Mucosa of descending colon (tissue), 3 donors: ENCODE results near the gene EEF1AKMT2. TPM values are rescaled to one million over a fixed set of nuclear protein-coding genes. Genes with fewer than 3 reads are reported as not detected.
"Not testable (repeated sequence)": the region's sequence is repeated elsewhere in the genome, so short reads cannot be mapped to it uniquely, and the experiment has no call there.

Experiments used
- ATAC-seq: fragments of 200-7000 bp; cut with Tn5 transposase; one replicate; pipeline ENCODE4 v1.9.1; 2020; ENCODE audit warnings: mild to moderate bottlenecking, moderate library complexity
- DNase-seq, 3 donors: peaks; one replicate each; pipeline ENCODE4 v3.0.0-alpha.2; 2020
- H3K36me3 ChIP-seq: fragments of 200-600 bp; one replicate; pipeline ENCODE4 v1.8.0; 2021; ENCODE audit warnings: low read depth, mild to moderate bottlenecking
- H3K4me1 ChIP-seq: fragments of 200-600 bp; one replicate; pipeline ENCODE4 v1.8.0; 2021; ENCODE audit warnings: low read depth, mild to moderate bottlenecking
- H3K4me3 ChIP-seq: fragments of 200-600 bp; one replicate; pipeline ENCODE4 v1.8.0; 2021; ENCODE audit warnings: mild to moderate bottlenecking
- H3K9me3 ChIP-seq: fragments of 200-600 bp; one replicate; pipeline ENCODE4 v1.8.0; 2021; ENCODE audit warnings: mild to moderate bottlenecking
- intact Hi-C, 2 donors: fragments of 100-400 bp; cut with DNase I in 1 of 2; cut with micrococcal nuclease in 1 of 2; formaldehyde crosslinking; loops; one replicate each; pipeline versions ENCODE4 v1.11.0 to v1.11.1; 2022; cut with DNase I, micrococcal nuclease
- total RNA-seq, 3 donors: library from RNA; stranded (reverse); fragmentation: NEBNext Ultra II Directional in 2 of 3; extraction: Animal tissue kit (Norgen Biotek cat#: 25700) in 2 of 3; gene quantifications; one replicate each; pipeline versions ENCODE4 v1.2.1 to v1.2.4, GENCODE V29; 2021 to 2023
- TF ChIP-seq, protein P1 (sequence below): fragments of 200-600 bp; IDR thresholded peaks from one replicate; pipeline ENCODE4 v1.8.0; 2022; ENCODE audit warnings: antibody characterized with exemption, mild to moderate bottlenecking
- donor health status: DM: no; HTN: no; CAD: no; lungs with moderate emphysema.
- donor health status: DM: no; HTN: no; CAD: no.
- donor health status: DM: no; HTN: yes; CAD: no.

EEF1AKMT2 gene
- total RNA-seq, 3 donors from 2014 or later, result 14.4 to 19.3 (median 18.0) TPM

DNA sequence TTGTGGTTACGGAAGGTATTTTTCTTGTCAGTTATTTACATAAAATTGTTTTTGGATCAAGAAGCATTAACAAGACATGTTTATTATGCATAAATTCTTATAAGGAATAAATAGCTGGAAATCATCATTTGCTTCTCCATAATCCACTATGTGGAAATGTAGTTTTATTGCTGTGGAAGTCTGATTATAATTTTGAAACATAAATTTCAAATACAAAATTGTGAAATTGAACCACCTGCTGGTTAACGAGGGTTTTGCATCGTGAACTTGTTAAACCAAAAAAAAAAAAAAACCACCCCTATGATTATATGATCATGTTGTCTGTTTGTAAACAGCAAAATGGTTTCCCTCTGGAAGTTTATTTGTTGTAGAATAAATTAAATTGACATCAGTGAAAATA lies 35.8 kb upstream of the EEF1AKMT2 start:
- peak in 1 of 3 donors; percentile 63 for DNase-seq
- H3K4me1 ChIP-seq, result no peaks in the 10 kb centered on the region
- intact Hi-C loops, result loop anchor here in 1 of 2 donors (5.0 kb wide), 1 partner anchor 295 kb away; no protein-coding TSS in a partner anchor

DNA sequence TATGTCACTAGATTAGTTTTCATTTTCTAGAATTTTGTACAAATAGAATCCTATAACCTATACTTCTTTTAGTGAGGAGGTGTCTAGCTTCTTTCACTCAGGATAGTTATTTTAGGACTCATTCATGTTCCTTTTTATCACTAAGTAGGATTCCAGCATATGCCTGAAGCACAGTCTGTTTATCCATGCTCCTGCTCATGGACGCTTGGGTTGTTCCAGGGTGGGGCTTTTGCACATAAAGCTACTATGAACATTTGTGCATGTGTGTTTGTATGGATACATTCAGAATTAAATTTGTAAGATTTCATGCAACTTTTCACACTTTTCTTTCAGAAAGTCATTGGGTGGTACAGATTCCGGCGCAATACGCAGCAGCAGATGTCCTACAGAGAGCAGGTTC lies 34.6 kb upstream of the EEF1AKMT2 start:
- H3K4me1 ChIP-seq, result no peaks in the 10 kb centered on the region
- intact Hi-C loops, result loop anchor here in 1 of 2 donors (5.0 kb wide), 1 partner anchor 294 kb away; no protein-coding TSS in a partner anchor
- H3K9me3 ChIP-seq, result no peaks in the 10 kb centered on the region
- no peak for DNase-seq
- ATAC-seq, result no peak
- peaks cover 5% of the 10 kb centered on the region for H3K36me3 ChIP-seq
- TF ChIP-seq, protein P1, sequence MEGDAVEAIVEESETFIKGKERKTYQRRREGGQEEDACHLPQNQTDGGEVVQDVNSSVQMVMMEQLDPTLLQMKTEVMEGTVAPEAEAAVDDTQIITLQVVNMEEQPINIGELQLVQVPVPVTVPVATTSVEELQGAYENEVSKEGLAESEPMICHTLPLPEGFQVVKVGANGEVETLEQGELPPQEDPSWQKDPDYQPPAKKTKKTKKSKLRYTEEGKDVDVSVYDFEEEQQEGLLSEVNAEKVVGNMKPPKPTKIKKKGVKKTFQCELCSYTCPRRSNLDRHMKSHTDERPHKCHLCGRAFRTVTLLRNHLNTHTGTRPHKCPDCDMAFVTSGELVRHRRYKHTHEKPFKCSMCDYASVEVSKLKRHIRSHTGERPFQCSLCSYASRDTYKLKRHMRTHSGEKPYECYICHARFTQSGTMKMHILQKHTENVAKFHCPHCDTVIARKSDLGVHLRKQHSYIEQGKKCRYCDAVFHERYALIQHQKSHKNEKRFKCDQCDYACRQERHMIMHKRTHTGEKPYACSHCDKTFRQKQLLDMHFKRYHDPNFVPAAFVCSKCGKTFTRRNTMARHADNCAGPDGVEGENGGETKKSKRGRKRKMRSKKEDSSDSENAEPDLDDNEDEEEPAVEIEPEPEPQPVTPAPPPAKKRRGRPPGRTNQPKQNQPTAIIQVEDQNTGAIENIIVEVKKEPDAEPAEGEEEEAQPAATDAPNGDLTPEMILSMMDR, result no peak
- no peak overlapping the region for H3K4me3 ChIP-seq

More for the DNA sequence above, 35.8 kb upstream of the EEF1AKMT2 start:
- H3K36me3 ChIP-seq, result peaks cover 5% of the 10 kb centered on the region
- TF ChIP-seq, protein P1, result no peak
- H3K4me3 ChIP-seq, result no peak overlapping the region
- no peaks in the 10 kb centered on the region for H3K9me3 ChIP-seq
- no peak for ATAC-seq

DNA sequence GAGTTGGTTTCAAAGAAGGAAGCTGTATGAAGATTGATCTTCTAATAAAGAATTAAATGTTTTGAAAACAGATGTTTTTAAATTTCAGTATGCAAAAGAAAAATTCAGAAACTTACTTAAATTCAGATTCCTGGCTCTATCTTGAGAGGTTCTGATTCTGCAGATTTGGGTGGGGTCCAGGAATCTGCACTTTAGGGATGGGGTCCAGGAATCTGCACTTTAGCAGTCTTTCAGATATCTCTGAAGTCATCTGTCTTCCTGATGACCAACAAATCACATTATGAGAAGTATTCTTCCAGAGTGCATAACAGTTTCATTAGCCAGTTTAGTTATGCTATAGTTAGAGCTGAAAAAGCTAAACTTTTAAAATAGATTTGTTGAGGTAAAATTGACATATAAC lies 34.0 kb upstream of the EEF1AKMT2 start:
- ATAC-seq (no peak), DNase-seq (no peak)
- Histone ChIP-seq H3K4me3 (no peak overlapping the region), H3K4me1 (no peaks in the 10 kb centered on the region), H3K36me3 (peaks cover 5% of the 10 kb centered on the region), H3K9me3 (no peaks in the 10 kb centered on the region)
- TF ChIP-seq, protein P1, result no peak
- intact Hi-C loops, result loop anchor here in 1 of 2 donors (5.0 kb wide), 1 partner anchor 293 kb away; no protein-coding TSS in a partner anchor

DNA sequence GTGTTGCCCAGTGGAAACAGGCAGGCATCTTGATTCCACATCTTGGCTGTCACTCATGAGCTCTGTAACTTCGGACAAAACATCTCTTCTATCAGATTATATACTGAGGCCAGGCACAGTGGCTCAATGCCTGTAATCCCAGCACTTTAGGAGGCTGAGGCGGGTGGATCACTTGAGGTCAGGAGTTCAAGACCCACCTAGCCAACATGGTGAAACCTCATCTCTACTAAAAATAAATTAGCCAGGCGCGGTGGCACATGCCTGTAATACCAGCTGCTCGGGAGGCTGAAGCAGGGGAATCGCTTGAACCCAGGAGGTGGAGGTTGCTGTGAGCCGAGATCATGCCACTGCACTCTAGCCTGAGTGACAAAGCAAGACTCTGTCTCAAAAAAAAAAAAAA lies 33.2 kb upstream of the EEF1AKMT2 start:
- not testable (repeated sequence) for ATAC-seq, H3K9me3 ChIP-seq, DNase-seq, H3K36me3 ChIP-seq, H3K4me1 ChIP-seq, H3K4me3 ChIP-seq
- intact Hi-C loops, result loop anchor here in 1 of 2 donors (5.0 kb wide), 1 partner anchor 293 kb away; no protein-coding TSS in a partner anchor

DNA sequence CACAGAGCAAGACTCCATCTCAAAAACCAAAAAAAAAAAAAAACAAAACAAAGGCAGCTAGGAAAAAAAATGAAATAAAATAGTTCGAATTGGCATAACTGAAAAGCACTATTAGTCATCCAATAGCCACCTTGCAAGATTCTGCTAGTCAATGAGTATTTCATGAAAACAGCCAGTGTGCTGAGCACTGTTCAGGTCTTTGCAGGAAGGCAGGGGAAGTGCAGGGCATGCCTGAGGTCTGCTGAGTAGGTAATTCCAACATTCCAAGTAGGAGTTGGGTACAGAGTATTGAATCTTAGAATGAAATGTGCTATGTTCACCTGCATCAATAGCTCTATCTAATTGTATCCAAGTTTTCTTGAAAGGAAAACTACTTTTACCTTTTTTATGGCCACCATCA lies 32.8 kb upstream of the EEF1AKMT2 start:
- no peaks in the 10 kb centered on the region for H3K4me1 ChIP-seq
- no peak for DNase-seq
- intact Hi-C loops, result no loop called here
- TF ChIP-seq, protein P1, result no peak
- H3K4me3 ChIP-seq, result no peak overlapping the region
- no peak for ATAC-seq
- peaks cover 5% of the 10 kb centered on the region for H3K36me3 ChIP-seq
- no peaks in the 10 kb centered on the region for H3K9me3 ChIP-seq

DNA sequence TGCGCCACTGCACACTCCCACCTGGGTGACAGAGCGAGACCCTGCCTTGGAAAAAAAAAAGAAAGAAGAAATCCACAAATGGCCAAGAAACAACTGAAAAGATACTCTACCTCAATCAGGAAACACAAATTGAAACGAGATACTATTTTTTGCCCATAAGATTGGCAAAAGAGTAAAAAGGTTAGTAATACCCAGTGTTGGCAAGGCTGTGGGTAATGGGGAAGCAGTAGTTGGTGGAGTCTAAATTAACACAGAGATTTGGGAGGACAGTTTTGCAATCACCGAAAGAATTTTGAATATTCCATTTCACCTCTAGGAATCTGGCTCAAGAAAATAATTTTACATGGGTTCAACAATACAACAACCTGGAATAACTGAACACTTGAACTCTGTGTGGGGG lies 29.8 kb upstream of the EEF1AKMT2 start:
- no peak overlapping the region for H3K4me3 ChIP-seq
- intact Hi-C loops, result no loop called here
- no peak for DNase-seq
- TF ChIP-seq, protein P1, result no peak
- no peaks in the 10 kb centered on the region for H3K4me1 ChIP-seq
- no peaks in the 10 kb centered on the region for H3K36me3 ChIP-seq
- H3K9me3 ChIP-seq, result no peaks in the 10 kb centered on the region
- ATAC-seq, result no peak
